Hindlimb muscle (tissue), 1 donor: ENCODE results near the gene BTN2A1. TPM values are rescaled to one million over a fixed set of nuclear protein-coding genes. Genes with fewer than 3 reads are reported as not detected.

Experiments used
- DNase-seq: peaks from one replicate; pipeline ENCODE4 v3.0.0-alpha.2; 2013
- polyA plus RNA-seq: library from polyadenylated mRNA; unstranded; fragments of 120-200 nt; gene quantifications from one replicate; pipeline ENCODE4 v1.2.1, GENCODE V29; 2013; ENCODE audit not compliant: insufficient read length

The BTN2A1 gene
- polyA plus RNA-seq, 1 donor, result 27.4 TPM

DNA sequence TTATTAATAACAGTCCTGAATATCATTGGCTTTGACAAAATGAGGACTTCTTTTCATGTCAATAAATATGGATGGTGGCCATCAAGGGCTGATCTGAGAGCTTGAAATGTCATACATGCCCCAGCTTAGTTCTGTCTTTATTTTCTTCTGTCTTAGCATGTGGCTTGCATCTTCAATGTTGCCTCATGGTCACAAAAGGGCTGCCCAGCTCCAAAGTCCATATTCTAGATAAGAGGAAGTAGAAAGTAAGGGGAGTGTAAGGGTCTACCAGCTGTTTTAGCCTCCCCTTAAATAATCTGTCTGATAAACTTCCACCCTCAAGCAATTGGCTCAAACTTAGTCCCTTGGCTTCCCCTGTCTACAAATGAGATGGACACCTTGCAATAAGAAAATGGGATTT is 14.2 kb downstream of the BTN2A1 start:
- DNase-seq, result no peak

DNA sequence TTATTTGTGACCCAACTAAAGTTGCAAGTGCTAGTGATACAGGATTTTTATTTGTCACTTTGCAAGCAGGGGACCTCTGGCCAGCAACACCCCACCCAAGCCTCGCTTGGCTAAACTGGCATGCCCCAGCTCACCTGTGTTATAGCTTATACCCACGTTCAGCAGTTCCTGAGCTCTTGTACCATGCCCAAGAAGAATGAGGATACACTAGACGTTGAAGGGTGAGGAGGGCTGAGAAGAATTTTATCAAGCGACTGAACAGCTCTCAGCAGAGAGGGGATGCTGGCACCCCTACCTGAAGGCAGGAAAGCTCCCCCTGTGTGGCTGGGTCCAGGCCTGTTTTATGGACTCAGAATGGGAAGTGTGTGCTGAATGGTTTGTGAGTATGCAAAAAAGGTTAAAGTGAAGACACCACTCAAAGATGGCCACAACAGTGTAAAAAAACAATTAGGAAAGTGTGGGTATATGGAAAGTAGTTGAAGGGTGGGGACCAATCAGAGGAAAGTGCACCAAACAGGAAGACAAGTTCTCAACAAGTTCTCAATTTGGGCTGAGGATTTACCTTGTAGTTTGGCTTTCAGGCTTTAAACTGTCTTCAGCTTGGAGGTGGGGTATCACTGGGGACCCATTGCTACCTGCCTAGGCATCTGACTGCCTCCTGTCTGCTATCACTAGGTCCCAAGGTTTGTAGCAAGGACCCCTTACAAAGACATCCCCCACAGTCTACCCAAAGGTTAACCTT is 15.0 kb downstream of the BTN2A1 start:
- DNase-seq, result no peak

DNA sequence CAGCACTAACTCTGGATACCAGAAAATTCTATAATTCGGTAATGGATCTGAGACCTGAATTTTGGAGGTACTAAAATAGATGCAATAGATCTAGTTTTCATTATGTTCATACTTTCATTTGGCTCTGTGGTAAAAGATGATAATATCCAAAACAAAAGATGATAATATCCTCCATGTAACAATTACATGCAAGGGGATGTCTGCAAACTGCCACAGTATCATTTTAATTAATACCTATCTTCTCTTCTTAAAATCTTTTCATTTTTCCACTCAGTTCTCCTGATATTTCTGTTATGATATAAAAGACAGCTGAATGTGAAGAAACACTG is 15.6 kb downstream of the BTN2A1 start:
- no peak for DNase-seq

DNA sequence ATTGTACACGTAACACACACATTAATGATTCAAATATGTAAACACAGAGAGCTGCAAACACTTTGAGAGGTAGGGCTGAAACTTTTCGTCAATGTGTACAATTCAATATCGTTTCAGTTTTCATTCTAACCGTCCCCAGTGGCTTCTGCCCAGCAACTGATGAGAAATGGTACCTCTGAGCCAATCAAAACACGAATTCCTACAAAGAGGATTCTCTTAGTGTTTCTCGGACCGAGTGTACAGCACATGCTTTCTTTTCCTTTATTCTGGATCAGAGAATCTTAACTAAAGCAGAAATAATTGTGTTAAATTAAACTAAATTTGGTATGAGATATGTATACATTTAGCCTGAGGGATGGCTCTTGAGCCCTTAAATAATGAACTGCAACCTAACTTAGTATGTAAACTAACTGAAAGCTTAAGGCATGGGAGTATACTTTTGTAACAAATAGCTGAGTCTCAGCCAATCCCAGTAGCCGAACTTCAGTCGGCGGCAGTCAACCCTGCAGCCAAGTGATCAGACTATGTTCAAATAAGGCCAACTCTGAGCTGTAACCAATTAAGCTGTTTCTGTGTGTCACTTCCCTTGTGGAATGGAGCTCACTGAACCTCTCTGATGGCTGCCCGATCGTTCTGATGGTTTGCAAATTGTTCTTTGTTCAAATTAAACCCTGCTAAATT is 16.1 kb downstream of the BTN2A1 start:
- peak; percentile 89 for DNase-seq

DNA sequence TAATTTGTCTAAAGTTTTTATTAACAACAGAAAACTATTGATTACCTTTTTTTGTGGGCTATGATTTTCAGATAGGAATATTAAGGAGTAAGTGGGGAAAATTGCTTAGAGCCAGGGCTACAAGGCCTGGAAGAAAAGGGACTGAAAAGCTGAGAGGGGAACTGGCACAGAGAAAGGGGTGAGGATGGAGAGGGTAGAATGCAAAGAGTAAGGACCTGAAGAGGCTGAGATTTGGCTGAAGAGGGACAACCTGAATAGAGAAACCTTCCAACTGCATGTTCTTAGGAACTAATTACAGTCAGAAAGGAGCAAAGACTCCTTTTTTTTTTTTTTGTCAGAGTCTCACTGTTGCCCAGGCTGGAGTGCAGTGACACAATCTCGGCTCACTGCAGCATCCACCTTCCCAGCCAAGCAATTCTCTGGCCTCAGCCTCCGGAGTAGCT is 16.7 kb downstream of the BTN2A1 start:
- peak; percentile 37 for DNase-seq

DNA sequence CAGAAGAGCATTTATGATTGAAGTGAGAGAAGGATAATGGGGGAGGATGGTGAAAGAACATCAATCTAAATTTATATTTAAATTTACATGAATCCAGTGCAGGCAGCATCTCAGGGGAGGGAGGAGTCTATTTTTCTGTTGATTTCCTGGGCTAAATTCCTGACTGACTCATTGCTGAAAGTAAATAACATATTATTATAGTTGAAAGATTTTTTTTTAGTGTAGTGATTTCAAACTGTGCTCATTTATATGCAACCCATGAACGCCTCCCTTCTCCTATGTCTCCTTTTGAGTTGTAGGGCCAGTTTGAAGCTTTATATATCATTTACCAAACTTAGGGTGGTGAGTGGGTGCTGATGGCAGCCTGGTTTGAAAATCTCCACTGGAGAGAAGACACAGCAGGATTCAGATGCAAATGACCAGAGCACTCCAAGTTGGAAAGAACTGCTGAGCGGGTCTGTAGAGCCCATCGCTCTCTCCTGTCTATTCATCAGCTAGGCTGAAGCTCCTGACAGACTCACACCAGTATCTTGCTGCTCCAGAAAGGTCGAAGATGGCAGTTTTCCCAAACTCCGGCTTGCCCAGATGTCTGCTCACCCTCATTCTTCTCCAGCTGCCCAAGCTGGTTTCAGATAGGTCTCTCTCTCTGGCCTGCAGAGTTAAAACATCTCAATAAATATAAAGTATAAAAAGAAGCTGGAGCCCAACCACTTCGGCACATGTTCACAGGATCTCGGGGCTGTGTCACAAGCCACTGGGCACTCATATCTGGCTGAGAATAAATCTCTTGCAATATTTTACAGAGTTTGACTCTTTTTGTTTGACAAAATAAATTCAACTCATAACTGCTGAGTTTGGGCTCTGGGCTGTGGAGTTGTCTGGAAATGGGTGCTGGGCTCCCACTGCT is 18.3 kb downstream of the BTN2A1 start:
- no peak for DNase-seq

DNA sequence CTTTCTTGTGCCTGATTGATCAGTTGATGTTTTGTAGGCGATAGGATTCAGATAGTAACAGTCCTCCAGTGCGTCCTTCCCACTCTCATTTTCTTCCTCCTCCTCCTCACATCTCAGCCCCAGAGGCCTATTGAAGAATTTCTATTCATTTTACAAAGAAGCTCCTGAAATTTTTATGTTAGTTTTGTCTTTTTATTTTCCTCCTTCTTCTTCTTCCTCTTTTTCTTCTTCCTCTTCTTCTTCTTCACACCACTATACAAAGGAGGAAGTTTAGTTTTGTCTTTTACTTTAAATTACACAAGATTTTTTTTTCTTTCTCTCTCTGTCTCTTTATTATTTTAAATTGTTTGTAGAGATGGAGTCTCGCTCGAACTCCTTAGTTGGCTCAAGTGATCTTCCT is 19.1 kb downstream of the BTN2A1 start:
- DNase-seq, result no peak

DNA sequence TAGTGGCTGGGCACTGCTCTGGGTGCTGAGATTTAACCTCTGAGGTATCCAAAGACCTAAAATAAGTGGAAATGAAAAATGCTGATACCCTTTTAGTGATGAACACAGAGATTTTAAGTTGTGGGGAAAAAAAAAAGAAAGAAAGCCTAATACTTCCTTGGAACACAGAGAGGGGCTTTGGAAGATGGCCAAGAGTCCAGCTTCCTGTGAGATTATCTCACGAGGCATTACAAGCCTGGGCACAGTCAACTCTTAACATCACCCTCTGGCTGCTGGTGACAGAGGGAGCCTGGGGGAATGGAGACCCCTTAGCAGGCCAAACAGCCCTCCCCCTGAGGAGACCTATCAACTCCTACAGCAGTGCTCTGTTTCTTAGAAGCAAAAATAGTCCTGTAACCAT is 19.7 kb downstream of the BTN2A1 start:
- DNase-seq, result no peak

DNA sequence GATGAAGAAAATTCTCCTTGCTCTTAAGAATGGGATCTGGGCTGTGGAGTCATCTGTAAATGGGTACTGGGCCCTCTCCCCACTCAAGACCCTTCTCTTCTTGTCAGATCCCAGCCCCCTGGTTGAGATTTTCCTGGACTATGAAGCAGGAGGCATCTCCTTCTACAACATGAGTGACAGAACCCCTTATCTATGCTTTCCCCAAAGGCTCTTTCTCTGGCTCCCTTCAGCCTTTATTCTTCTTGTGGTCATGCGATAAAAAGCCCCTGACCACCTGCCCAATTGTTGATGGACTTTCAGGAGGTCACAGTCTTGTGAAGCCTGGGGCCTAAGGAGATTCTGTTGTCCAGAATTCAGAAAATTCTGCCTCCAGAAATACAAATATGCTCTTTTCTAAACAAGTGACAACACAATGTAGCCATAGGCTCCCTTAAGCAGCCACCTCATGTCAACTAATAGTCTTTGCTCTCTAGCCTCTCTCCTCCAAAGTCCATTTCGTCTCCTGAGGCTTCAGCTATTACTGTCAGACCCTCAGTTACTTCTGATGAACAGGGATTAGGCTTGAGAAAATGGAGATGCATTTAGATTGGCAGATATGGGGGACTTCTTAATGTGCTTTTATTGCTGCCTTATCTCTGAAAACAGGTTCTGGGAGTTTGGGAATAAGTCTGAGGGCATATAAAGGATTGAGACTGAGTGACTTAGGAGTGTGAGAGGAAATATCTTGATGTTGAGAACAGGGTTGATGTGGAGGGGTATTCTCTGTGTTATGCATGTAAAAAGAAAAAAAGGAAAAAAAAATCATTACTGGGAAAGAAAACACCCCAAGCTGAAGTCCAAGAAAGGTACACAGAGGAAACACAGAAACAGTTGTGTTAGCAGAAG is 20.6 kb downstream of the BTN2A1 start:
- no peak for DNase-seq

DNA sequence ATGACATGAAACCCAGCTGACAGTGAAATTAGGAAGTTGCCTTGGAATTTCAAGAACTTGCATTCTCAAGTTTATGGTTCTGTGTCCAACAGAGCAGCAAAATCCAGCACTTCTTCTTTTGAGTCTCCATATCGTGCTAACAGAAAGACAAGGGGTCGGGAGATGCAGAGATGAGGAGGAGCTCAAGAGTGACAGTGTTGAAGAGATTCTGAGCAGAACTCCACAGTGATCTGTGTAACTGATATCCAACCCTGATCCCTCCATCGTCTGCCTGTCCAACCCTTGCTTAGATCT is 21.2 kb downstream of the BTN2A1 start:
- DNase-seq, result no peak

DNA sequence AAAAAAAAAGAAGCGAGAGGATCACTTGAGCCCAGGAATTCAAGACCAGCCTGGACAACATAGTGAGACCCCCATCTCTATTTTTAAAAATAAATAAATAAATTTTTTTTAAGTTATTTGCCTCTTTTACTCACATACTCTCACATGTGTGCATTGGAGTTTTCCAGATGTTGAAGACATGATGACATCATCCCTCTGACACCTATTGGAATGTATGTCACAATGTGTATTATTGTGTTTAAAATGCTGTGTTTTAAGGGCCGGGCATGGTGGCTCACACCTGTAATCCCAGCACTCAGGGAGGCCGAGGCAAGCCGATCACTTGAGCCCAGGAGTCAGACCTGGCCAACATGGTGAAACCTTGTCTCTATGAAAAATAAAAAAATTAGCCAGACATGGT is 24.6 kb downstream of the BTN2A1 start:
- no peak for DNase-seq

DNA sequence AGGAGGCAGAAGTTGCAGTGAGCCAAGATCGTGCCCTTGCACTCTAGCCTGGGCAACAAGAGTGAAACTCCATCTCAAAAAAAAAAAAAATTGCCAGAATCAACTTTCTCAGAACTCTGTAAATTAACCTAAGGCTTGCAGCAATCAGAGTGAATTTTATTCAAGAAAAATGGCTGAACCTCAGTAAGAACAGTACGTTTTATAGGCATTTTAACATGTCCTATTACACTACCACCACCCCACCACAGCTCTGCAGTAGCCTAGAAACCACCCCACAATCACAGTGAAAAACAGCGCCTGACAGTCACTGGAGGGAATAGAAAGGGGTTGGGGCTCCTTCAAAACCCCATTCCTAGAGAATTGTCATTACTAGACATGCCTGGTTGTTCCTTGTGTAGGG is 26.0 kb downstream of the BTN2A1 start:
- no peak for DNase-seq

DNA sequence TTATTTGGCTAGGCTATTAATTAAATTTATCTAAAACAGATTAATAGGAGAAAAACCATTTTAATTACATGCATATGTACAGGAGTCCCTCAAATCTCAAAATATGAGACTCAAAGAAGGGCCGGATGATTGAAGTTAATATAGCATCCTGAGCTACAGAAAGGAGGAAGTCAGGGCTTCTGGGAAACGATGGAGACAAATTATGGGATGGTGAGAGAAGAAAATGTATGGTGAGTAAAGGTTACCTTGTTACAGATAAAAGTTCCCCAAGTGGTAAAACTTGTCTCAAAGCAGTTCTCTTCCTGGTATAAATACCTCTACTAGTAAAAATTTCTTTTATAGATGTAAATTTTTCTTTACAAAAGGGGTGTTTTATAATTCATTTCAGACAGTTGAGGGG is 26.4 kb downstream of the BTN2A1 start:
- DNase-seq, result no peak

DNA sequence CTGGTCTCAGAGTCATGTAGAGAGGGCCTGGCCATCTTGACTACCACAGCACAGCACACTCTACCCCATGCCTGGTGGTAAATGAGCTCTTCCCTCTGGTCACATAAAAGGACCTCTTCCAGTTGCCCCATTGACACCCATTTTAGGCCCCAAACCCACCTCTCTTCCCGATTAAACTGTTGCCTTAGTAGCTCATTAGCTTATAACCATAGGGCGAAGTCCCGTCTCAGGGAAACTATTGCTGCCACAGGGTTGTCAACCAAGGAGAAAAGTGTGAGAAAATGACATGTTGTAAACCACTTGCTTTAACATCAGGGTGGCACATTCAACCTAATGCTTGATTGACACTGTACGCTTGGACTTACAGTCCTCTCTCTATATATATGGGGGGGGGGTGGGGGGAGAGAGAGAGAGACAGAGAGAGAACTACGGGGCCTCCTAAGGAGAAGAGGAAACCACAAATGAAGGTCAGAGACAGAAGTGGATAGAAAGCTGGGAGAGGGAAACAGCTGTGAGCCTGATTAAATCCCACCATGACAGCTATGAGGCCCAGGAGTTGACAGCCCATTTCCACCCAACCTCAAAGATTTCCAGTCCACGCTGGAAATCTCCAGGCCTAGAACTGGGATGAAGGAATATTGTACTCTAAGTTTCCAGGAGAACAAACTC is 27.5 kb downstream of the BTN2A1 start:
- DNase-seq, result no peak

DNA sequence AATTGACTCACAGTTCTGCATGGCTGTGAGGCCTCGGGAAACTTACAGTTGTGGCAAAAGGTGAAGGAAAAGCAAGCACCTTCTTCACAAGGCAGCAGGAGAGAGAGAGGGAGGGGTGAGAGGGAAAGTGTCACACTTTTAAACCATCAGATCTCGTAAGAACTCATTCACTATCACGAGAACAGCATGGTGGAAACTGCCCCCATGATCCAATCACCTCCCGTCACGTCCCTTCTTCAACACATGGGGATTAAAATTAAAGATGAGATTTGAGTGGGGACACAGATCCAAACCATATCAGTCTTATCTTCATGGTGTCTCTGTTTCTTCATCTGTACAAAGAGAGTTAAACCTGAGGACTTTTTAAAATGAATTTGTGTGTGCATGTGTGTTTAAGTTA is 28.6 kb downstream of the BTN2A1 start:
- DNase-seq, result no peak

DNA sequence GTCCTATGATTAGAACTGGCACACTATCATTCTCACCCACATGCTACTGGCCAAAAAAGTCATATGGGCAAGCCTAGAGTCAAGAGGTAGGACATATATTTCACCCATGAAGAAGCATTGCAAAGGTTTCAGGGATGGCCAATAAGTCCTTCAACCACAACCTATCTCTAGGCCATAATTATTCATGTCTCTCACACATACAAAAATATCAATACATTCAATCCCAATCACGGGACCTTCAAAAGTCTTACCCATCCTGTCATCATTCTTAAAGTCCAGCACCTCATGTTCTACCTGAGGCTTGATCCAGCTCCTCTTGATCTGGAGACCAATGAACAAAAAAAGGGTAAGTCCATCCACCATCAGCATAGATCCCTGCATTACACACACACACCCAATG is 29.7 kb downstream of the BTN2A1 start:
- no peak for DNase-seq

DNA sequence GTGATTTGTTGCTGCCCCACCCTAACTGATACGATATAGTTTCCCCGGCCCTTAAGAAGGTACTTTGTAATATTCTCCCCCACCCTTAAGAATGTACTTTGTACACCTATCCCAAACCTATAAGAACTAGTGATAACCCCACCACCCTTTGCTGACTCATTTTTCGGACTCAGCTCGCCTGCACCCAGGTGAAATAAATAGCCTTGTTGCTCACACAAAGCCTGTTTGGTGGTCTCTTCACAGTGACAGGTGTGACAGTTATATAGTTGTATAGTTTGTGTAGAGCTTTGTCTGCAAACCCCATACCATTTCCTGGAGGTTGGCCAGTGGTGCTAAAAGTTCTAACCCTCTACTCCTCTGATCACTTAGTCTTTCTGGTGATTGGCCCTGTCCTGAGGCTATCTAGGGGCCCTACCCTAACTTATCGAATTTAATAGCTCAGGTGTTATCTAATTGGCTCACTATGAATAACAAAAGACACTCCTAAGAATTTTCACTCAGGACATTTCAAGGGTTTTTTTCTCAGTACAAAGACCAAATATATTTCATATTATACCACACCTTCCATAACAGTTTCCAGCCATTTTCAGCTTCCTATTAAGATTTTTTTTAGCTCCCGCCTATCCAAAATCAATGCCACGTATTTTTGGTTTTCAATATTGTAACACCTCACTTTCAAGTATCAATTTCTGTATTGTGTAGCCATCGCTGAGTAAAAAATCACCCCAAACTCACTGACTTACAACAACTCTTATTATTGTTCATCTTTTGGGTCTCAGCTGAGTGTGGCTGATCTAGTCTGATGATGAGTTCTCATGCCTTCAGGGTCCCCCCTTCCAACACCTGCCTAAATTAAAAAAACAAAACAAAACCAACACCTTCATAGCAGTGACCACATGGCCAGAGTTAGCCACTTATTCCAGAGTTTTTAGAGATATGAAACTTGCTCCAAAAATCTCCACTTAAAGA is 32.5 kb downstream of the BTN2A1 start:
- DNase-seq, result no peak

DNA sequence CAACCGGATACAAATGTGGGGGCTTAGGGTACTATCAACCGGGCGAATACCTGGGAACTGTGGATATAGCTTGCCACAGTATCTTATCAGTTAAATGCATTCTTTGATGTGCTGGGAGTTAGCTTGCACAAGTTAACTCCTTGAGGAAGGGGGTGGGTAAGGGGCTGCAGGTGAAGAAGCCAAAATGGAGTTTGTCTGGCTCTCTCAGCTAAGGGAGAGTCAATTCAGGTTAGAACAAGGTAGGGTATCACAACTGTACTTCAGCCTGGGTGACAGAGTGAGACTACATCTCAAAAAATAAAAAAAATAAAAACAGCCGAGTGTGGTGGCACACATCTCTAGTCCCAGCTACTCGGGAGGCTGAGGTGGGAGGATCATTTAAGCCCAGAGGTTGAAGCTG is 33.8 kb downstream of the BTN2A1 start:
- no peak for DNase-seq

DNA sequence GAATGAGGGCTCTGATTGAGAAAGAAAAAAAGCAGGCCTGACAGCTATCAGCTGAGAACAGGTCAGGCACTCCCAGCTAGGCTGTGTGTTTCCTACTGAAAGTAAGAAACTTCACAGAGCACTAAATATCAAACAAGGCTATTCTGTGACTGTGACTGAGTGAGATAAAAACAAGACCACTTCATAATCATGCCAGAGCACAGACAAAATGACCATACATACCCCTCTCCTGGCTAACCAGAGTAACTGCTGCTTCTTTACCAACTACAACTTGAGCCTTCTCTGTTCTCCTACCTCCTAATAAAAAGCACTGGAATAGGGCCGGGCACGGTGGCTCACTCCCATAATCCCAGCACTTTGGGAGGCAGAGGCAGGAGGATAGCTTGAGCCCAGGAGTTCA is 35.5 kb downstream of the BTN2A1 start:
- DNase-seq, result no peak

DNA sequence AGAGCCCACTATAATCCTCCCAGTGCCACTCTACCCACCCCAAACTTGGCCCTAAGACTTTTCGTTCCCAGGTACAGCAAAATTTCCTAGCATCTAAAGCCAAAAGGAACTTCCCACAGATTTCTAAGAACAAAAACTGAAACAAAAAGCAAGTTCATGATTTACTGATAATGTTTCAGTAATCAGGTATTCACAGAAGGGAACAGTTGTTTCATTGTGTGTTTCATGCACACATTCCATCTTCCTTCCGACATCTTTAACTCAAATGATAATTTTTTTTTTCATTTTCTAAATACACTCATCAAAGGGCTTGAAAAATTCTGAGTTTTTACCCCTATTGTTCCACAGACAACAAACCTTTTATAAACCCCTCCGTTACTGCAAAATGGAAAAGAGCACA is 36.4 kb downstream of the BTN2A1 start:
- DNase-seq, result no peak

DNA sequence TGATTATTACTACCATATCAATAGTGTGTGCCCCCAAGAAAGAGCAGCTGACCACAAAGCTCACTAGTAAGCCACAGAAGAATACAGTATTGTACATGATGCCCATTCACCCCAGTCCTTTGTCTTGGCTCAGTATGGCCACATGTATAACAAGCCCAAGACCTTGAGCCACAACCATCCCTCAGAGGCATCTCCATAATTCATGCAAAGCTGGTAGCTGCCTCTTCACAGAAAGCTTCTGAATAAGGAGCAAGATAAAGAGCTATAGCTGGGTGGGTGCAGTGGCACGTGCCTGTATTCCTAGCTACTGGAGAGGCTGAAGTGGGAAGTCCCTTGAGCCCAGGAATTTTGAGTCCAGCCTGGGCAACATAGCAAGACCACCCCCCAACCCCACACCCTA is 37.5 kb downstream of the BTN2A1 start:
- DNase-seq, result no peak
